ENCODE data around the gene HEPACAM.
A peak's percentile ranks its signal among the peaks of the same experiment; 100 is the strongest.

Gene HEPACAM

GRCh38 chr11:124897674-124898262 lies 38.1 kb downstream of the HEPACAM start, which contains the start of gene ROBO4:
Gene ROBO4 (minus strand): TSS chr11:124897865. CDS start chr11:124897795, 70 bp downstream.
- Histone ChIP-seq H3K4me1 (ENCODE audit: control insufficient read depth, insufficient read depth, low read depth, low read length) (peaks cover 28% of the 10 kb centered on the region), H4K91ac (ENCODE audit: low read length) (peak within 1 kb of the TSS; percentile 87)
- WGBS, result 39% methylated on average over 12 of the region's 12 CpGs

GRCh38 chr11:124896821-124897391 lies 38.9 kb downstream of the HEPACAM start:
- Histone ChIP-seq H3K14ac (ENCODE audit: low read length in 2 of 2) (peak overlapping the region in 1 of 2 experiments; percentile 2), H3K36me3 (ENCODE audit: control insufficient read depth in 1 of 2, insufficient read depth in 2 of 2, low read depth in 1 of 2, low read length in 2 of 2) (peaks cover 0 to 3% of the 10 kb centered on the region in 2 experiments), H3K4me3 (ENCODE audit: insufficient read depth in 1 of 2, low read depth in 1 of 2, low read length in 2 of 2) (peak overlapping the region in 1 of 2 experiments; percentile 53), H4K8ac (ENCODE audit: low read length) (no peak overlapping the region), H3K23ac (ENCODE audit: low read length in 2 of 2) (no peak overlapping the region), H3K18ac (ENCODE audit: low read depth in 1 of 2, low read length in 2 of 2) (peak overlapping the region in 1 of 2 experiments; percentile 54), H2BK120ac (ENCODE audit: low read depth, low read length) (no peak overlapping the region), H3K4me2 (ENCODE audit: low read length, poor library complexity, severe bottlenecking) (no peak overlapping the region), H2AFZ (ENCODE audit: low read depth, low read length) (no peak overlapping the region), H2AK5ac (ENCODE audit: low read length, severe bottlenecking) (no peak overlapping the region), H3K4me1 (ENCODE audit: control insufficient read depth, insufficient read depth, low read depth, low read length) (peaks cover 28% of the 10 kb centered on the region), H2BK15ac (ENCODE audit: low read depth, poor library complexity, severe bottlenecking) (no peak overlapping the region), H3K27ac (ENCODE audit: low read length, poor library complexity, severe bottlenecking) (no peak overlapping the region), H3K79me1 (replicated peaks; ENCODE audit: low read length, poor library complexity, severe bottlenecking) (no peaks in the 10 kb centered on the region), H3K9ac (ENCODE audit: low read length) (peak overlapping the region; percentile 69), H3K4ac (ENCODE audit: low read depth in 1 of 2, low read length in 2 of 2) (no peak overlapping the region), H2BK5ac (ENCODE audit: low read depth, low read length, poor library complexity, severe bottlenecking) (no peak overlapping the region), H3K27me3 (ENCODE audit: control insufficient read depth in 1 of 2, insufficient read depth in 1 of 2, low read length in 2 of 2) (peaks cover 0 to 9% of the 10 kb centered on the region in 2 experiments), H3K9me3 (ENCODE audit: control insufficient read depth, low read length) (no peaks in the 10 kb centered on the region), H2BK12ac (ENCODE audit: low read length in 2 of 2) (peak overlapping the region in 1 of 2 experiments; percentile 57), H4K91ac (ENCODE audit: low read length) (peak overlapping the region; percentile 6)
- DNase-seq, result no peak
- 96% methylated on average over 9 of the region's 9 CpGs for WGBS

More at GRCh38 chr11:124897674-124898262, 38.1 kb downstream of the HEPACAM start, which contains the start of gene ROBO4:
- no peaks in the 10 kb centered on the region for H3K9me3 ChIP-seq (ENCODE audit: control insufficient read depth, low read length)
- peak within 1 kb of the TSS; percentile 92 for H4K8ac ChIP-seq (ENCODE audit: low read length)
- DNase-seq, result no peak
- peak within 1 kb of the TSS; percentile 2 to 76 for H2BK12ac ChIP-seq (ENCODE audit: low read length in 2 of 2)
- no peak within 1 kb of the TSS for H3K4me2 ChIP-seq (ENCODE audit: low read length, poor library complexity, severe bottlenecking)
- H3K36me3 ChIP-seq (ENCODE audit: control insufficient read depth in 1 of 2, insufficient read depth in 2 of 2, low read depth in 1 of 2, low read length in 2 of 2), result peaks cover 0 to 3% of the 10 kb centered on the region in 2 experiments
- peak within 1 kb of the TSS; percentile 72 for H2AFZ ChIP-seq (ENCODE audit: low read depth, low read length)
- peak within 1 kb of the TSS; percentile 35 for H2BK120ac ChIP-seq (ENCODE audit: low read depth, low read length)
- peak within 1 kb of the TSS in 1 of 2 experiments; percentile 53 for H3K4me3 ChIP-seq (ENCODE audit: insufficient read depth in 1 of 2, low read depth in 1 of 2, low read length in 2 of 2)
- peak within 1 kb of the TSS in 1 of 2 experiments; percentile 49 for H3K14ac ChIP-seq (ENCODE audit: low read length in 2 of 2)
- H3K4ac ChIP-seq (ENCODE audit: low read depth in 1 of 2, low read length in 2 of 2), result peak within 1 kb of the TSS; percentile 49 to 82
- H2AK5ac ChIP-seq (ENCODE audit: low read length, severe bottlenecking), result peak within 1 kb of the TSS; percentile 54
- peak within 1 kb of the TSS; percentile 78 for H3K9ac ChIP-seq (ENCODE audit: low read length)
- peak within 1 kb of the TSS; percentile 44 for H2BK15ac ChIP-seq (ENCODE audit: low read depth, poor library complexity, severe bottlenecking)
- H3K18ac ChIP-seq (ENCODE audit: low read depth in 1 of 2, low read length in 2 of 2), result peak within 1 kb of the TSS; percentile 63 to 68
- no peak within 1 kb of the TSS for H3K23ac ChIP-seq (ENCODE audit: low read length in 2 of 2)
- H3K27me3 ChIP-seq (ENCODE audit: control insufficient read depth in 1 of 2, insufficient read depth in 1 of 2, low read length in 2 of 2), result peaks cover 0 to under 1% of the 10 kb centered on the region in 2 experiments
- H2BK5ac ChIP-seq (ENCODE audit: low read depth, low read length, poor library complexity, severe bottlenecking), result peak within 1 kb of the TSS; percentile 47
- no peaks in the 10 kb centered on the region for H3K79me1 ChIP-seq (replicated peaks; ENCODE audit: low read length, poor library complexity, severe bottlenecking)
- H3K27ac ChIP-seq (ENCODE audit: low read length, poor library complexity, severe bottlenecking), result peak within 1 kb of the TSS; percentile 87

- H3K18ac ChIP-seq (ENCODE audit: low read depth in 1 of 2, low read length in 2 of 2), result no peak overlapping the region
- peak overlapping the region in 1 of 2 experiments; percentile 53 for H3K4me3 ChIP-seq (ENCODE audit: insufficient read depth in 1 of 2, low read depth in 1 of 2, low read length in 2 of 2)
- peaks cover 0 to 9% of the 10 kb centered on the region in 2 experiments for H3K27me3 ChIP-seq (ENCODE audit: control insufficient read depth in 1 of 2, insufficient read depth in 1 of 2, low read length in 2 of 2)
- no peak overlapping the region for H2BK120ac ChIP-seq (ENCODE audit: low read depth, low read length)
- H2BK5ac ChIP-seq (ENCODE audit: low read depth, low read length, poor library complexity, severe bottlenecking), result no peak overlapping the region
- peaks cover 28% of the 10 kb centered on the region for H3K4me1 ChIP-seq (ENCODE audit: control insufficient read depth, insufficient read depth, low read depth, low read length)
- H3K23ac ChIP-seq (ENCODE audit: low read length in 2 of 2), result no peak overlapping the region
- H2BK15ac ChIP-seq (ENCODE audit: low read depth, poor library complexity, severe bottlenecking), result peak overlapping the region; percentile 21
- H4K8ac ChIP-seq (ENCODE audit: low read length), result no peak overlapping the region
- H3K36me3 ChIP-seq (ENCODE audit: control insufficient read depth in 1 of 2, insufficient read depth in 2 of 2, low read depth in 1 of 2, low read length in 2 of 2), result peaks cover 0 to 3% of the 10 kb centered on the region in 2 experiments
- WGBS, result 83% methylated on average over 12 of the region's 16 CpGs
- no peak overlapping the region for H2BK12ac ChIP-seq (ENCODE audit: low read length in 2 of 2)
- H3K27ac ChIP-seq (ENCODE audit: low read length, poor library complexity, severe bottlenecking), result no peak overlapping the region
- H3K4ac ChIP-seq (ENCODE audit: low read depth in 1 of 2, low read length in 2 of 2), result no peak overlapping the region
- no peaks in the 10 kb centered on the region for H3K79me1 ChIP-seq (replicated peaks; ENCODE audit: low read length, poor library complexity, severe bottlenecking)
- H3K9me3 ChIP-seq (ENCODE audit: control insufficient read depth, low read length), result no peaks in the 10 kb centered on the region
- H3K14ac ChIP-seq (ENCODE audit: low read length in 2 of 2), result no peak overlapping the region
- H4K91ac ChIP-seq (ENCODE audit: low read length), result no peak overlapping the region
- no peak overlapping the region for H3K4me2 ChIP-seq (ENCODE audit: low read length, poor library complexity, severe bottlenecking)
- no peak overlapping the region for H2AFZ ChIP-seq (ENCODE audit: low read depth, low read length)
- DNase-seq, result no peak
- H3K9ac ChIP-seq (ENCODE audit: low read length), result peak overlapping the region; percentile 69
- no peak overlapping the region for H2AK5ac ChIP-seq (ENCODE audit: low read length, severe bottlenecking)
Measured at GRCh38 chr11:124896071-124896750, 39.6 kb downstream of the HEPACAM start.

- Histone ChIP-seq H3K9me3 (ENCODE audit: control insufficient read depth, low read length) (no peaks in the 10 kb centered on the region), H3K23ac (ENCODE audit: low read length in 2 of 2) (no peak overlapping the region), H4K8ac (ENCODE audit: low read length) (no peak overlapping the region), H2AK5ac (ENCODE audit: low read length, severe bottlenecking) (no peak overlapping the region), H4K91ac (ENCODE audit: low read length) (no peak overlapping the region), H3K14ac (ENCODE audit: low read length in 2 of 2) (no peak overlapping the region), H3K27ac (ENCODE audit: low read length, poor library complexity, severe bottlenecking) (no peak overlapping the region), H2BK15ac (ENCODE audit: low read depth, poor library complexity, severe bottlenecking) (no peak overlapping the region), H2AFZ (ENCODE audit: low read depth, low read length) (no peak overlapping the region), H3K36me3 (ENCODE audit: control insufficient read depth in 1 of 2, insufficient read depth in 2 of 2, low read depth in 1 of 2, low read length in 2 of 2) (peaks cover 0 to 3% of the 10 kb centered on the region in 2 experiments), H3K27me3 (ENCODE audit: control insufficient read depth in 1 of 2, insufficient read depth in 1 of 2, low read length in 2 of 2) (peaks cover 0 to 9% of the 10 kb centered on the region in 2 experiments), H2BK120ac (ENCODE audit: low read depth, low read length) (no peak overlapping the region), H2BK12ac (ENCODE audit: low read length in 2 of 2) (no peak overlapping the region), H3K4me2 (ENCODE audit: low read length, poor library complexity, severe bottlenecking) (no peak overlapping the region), H3K9ac (ENCODE audit: low read length) (no peak overlapping the region), H3K79me1 (replicated peaks; ENCODE audit: low read length, poor library complexity, severe bottlenecking) (no peaks in the 10 kb centered on the region), H3K4me3 (ENCODE audit: insufficient read depth in 1 of 2, low read depth in 1 of 2, low read length in 2 of 2) (no peak overlapping the region), H3K18ac (ENCODE audit: low read depth in 1 of 2, low read length in 2 of 2) (no peak overlapping the region), H2BK5ac (ENCODE audit: low read depth, low read length, poor library complexity, severe bottlenecking) (no peak overlapping the region), H3K4me1 (ENCODE audit: control insufficient read depth, insufficient read depth, low read depth, low read length) (peaks cover 27% of the 10 kb centered on the region), H3K4ac (ENCODE audit: low read depth in 1 of 2, low read length in 2 of 2) (peak overlapping the region in 1 of 2 experiments; percentile 50)
- no peak for DNase-seq
- 94% methylated on average over 20 of the region's 20 CpGs for WGBS
Measured at GRCh38 chr11:124895471-124895971, 40.3 kb downstream of the HEPACAM start.
